Measurements from ENCODE around the gene KRT9.

The KRT9 gene

DNA sequence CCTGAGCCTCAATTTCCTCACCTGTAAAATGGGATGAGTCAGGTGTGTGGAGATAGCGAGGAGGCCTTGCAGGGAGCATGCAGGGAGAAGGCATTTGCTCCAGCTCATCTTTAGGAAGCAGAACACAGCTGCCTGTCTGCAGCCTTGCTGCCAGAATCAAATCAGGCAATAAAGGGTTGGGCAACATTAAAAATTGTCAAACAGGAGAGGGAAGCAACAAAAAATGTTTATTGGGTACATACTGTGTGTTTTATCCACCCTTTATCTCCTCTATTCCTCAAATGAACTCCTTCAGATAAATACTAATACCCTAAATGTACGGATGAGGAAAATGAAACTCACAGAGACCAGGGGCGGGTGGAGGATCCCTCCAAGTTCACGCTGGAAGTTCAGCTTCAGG is 28.5 kb upstream of the KRT9 start:
- H3K27me3 ChIP-seq (ENCODE audit: control insufficient read depth, insufficient read depth, low read length): no peaks in the 10 kb centered on the region
- WGBS (ENCODE audit: insufficient coverage, insufficient read length): no CpG with 5 or more reads among the region's 4 CpGs
- no peaks in the 10 kb centered on the region for H3K4me1 ChIP-seq (ENCODE audit: control insufficient read depth, insufficient read depth, low read length)
- no peak overlapping the region for H3K4me3 ChIP-seq (ENCODE audit: low read length)
- no peaks in the 10 kb centered on the region for H3K36me3 ChIP-seq (ENCODE audit: control insufficient read depth, insufficient read depth, low read length)
- no peak for DNase-seq (ENCODE audit: low read depth, low spot score)
- H3K27ac ChIP-seq (ENCODE audit: low read length): no peak overlapping the region
- no peaks in the 10 kb centered on the region for H3K9me3 ChIP-seq (ENCODE audit: control insufficient read depth, insufficient read depth, low read length)

DNA sequence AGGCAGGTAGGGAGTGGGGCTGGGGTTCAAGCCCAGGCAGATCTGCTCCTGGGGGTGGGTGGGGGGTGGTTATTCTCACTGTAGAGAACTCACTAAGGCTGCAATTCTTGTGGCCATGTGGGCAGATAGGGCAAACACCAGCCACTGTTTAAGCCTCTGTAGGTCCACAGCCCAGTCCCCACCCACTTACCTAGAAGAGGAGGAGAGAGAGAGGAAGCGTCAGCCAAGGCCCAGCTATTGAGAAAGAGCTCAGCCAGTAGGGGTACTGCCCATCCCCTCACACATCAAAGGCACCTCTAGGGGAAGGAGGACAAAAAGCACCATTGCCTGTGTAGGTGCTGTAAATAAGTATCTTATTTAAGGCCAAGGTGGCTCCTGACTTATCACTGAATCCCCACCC is 27.8 kb upstream of the KRT9 start:
- no CpG with 5 or more reads among the region's 1 CpG for WGBS (ENCODE audit: insufficient coverage, insufficient read length)
- Histone ChIP-seq H3K4me3 (ENCODE audit: low read length) (no peak overlapping the region), H3K27me3 (ENCODE audit: control insufficient read depth, insufficient read depth, low read length) (no peaks in the 10 kb centered on the region), H3K4me1 (ENCODE audit: control insufficient read depth, insufficient read depth, low read length) (no peaks in the 10 kb centered on the region), H3K27ac (ENCODE audit: low read length) (no peak overlapping the region), H3K9me3 (ENCODE audit: control insufficient read depth, insufficient read depth, low read length) (no peaks in the 10 kb centered on the region), H3K36me3 (ENCODE audit: control insufficient read depth, insufficient read depth, low read length) (no peaks in the 10 kb centered on the region)
- DNase-seq (ENCODE audit: low read depth, low spot score): no peak

- H3K27ac ChIP-seq (ENCODE audit: low read length): no peak overlapping the region
- no CpG with 5 or more reads among the region's 8 CpGs for WGBS (ENCODE audit: insufficient coverage, insufficient read length)
- no peak for DNase-seq (ENCODE audit: low read depth, low spot score)
- H3K27me3 ChIP-seq (ENCODE audit: control insufficient read depth, insufficient read depth, low read length): no peaks in the 10 kb centered on the region
- H3K9me3 ChIP-seq (ENCODE audit: control insufficient read depth, insufficient read depth, low read length): no peaks in the 10 kb centered on the region
- no peaks in the 10 kb centered on the region for H3K36me3 ChIP-seq (ENCODE audit: control insufficient read depth, insufficient read depth, low read length)
- H3K4me1 ChIP-seq (ENCODE audit: control insufficient read depth, insufficient read depth, low read length): no peaks in the 10 kb centered on the region
- H3K4me3 ChIP-seq (ENCODE audit: low read length): no peak overlapping the region
Measured at GRCh38 chr17:41595585-41595984, 23.7 kb upstream of the KRT9 start.

DNA sequence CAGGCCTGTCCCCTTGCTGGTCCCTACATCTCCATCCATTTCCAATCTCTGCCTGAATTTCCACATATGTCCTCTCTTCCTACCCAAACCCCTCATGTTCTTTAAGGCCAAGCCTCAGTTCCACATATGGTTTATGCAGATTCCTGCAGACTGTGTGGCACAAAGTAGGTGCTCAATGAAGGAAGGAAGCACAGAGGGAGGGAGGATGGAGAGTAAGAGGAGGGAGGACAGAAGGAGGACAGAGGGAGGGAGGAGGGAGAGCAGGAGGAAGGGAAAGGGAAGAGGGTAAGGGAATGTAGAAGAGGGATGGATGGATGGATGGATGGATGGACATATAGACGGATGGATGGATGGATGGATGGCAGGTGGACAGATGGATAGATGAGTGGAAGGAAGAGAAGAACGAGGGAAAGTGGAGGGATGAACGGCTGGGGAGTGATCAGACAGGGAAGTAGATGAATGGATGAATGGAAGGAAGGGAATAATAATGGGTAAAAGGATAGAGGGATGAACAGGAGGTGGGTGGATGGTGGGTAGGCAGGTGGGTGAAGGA is 22.6 kb upstream of the KRT9 start:
- Histone ChIP-seq H3K27ac (ENCODE audit: low read length) (no peak overlapping the region), H3K27me3 (ENCODE audit: control insufficient read depth, insufficient read depth, low read length) (no peaks in the 10 kb centered on the region), H3K4me1 (ENCODE audit: control insufficient read depth, insufficient read depth, low read length) (no peaks in the 10 kb centered on the region), H3K36me3 (ENCODE audit: control insufficient read depth, insufficient read depth, low read length) (no peaks in the 10 kb centered on the region), H3K4me3 (ENCODE audit: low read length) (no peak overlapping the region), H3K9me3 (ENCODE audit: control insufficient read depth, insufficient read depth, low read length) (no peaks in the 10 kb centered on the region)
- 100% methylated on average over 3 of the region's 3 CpGs for WGBS (ENCODE audit: insufficient coverage, insufficient read length)
- no peak for DNase-seq (ENCODE audit: low read depth, low spot score)

- no peak overlapping the region for H3K4me3 ChIP-seq (ENCODE audit: low read length)
- no peaks in the 10 kb centered on the region for H3K36me3 ChIP-seq (ENCODE audit: control insufficient read depth, insufficient read depth, low read length)
- no peaks in the 10 kb centered on the region for H3K27me3 ChIP-seq (ENCODE audit: control insufficient read depth, insufficient read depth, low read length)
- DNase-seq (ENCODE audit: low read depth, low spot score): no peak
- H3K27ac ChIP-seq (ENCODE audit: low read length): no peak overlapping the region
- H3K9me3 ChIP-seq (ENCODE audit: control insufficient read depth, insufficient read depth, low read length): no peaks in the 10 kb centered on the region
- no peaks in the 10 kb centered on the region for H3K4me1 ChIP-seq (ENCODE audit: control insufficient read depth, insufficient read depth, low read length)
- WGBS (ENCODE audit: insufficient coverage, insufficient read length): no CpG with 5 or more reads among the region's 8 CpGs
Measured at GRCh38 chr17:41593306-41593981, 21.6 kb upstream of the KRT9 start.

GRCh38 chr17:41592601-41593305 is 20.9 kb upstream of the KRT9 start:
- H3K4me3 ChIP-seq (ENCODE audit: low read length): no peak overlapping the region
- H3K4me1 ChIP-seq (ENCODE audit: control insufficient read depth, insufficient read depth, low read length): no peaks in the 10 kb centered on the region
- H3K9me3 ChIP-seq (ENCODE audit: control insufficient read depth, insufficient read depth, low read length): no peaks in the 10 kb centered on the region
- DNase-seq (ENCODE audit: low read depth, low spot score): no peak
- no peaks in the 10 kb centered on the region for H3K36me3 ChIP-seq (ENCODE audit: control insufficient read depth, insufficient read depth, low read length)
- H3K27me3 ChIP-seq (ENCODE audit: control insufficient read depth, insufficient read depth, low read length): no peaks in the 10 kb centered on the region
- WGBS (ENCODE audit: insufficient coverage, insufficient read length): no CpG with 5 or more reads among the region's 12 CpGs
- H3K27ac ChIP-seq (ENCODE audit: low read length): no peak overlapping the region

DNA sequence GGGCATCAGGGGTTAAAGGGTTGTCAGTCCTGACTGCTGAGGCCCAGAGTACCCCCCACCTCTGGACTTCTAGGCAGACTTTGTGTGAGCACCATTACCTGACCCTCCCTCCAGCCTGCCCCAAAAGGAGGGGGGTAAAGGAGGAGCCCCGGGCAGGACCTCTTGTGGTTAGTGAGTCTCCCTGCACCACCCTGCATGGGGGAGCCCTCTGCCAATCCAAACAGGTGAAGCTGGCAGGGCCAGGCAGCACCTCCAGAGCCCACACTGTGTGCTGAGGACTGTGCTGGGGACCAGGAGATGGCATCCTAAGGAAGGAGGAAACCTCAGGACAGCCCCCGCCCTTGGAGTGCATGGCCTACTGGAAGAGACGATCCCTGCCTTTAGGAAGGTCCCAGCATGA is 17.4 kb upstream of the KRT9 start:
- Histone ChIP-seq H3K36me3 (ENCODE audit: control insufficient read depth, insufficient read depth, low read length) (no peaks in the 10 kb centered on the region), H3K27ac (ENCODE audit: low read length) (no peak overlapping the region), H3K9me3 (ENCODE audit: control insufficient read depth, insufficient read depth, low read length) (no peaks in the 10 kb centered on the region), H3K27me3 (ENCODE audit: control insufficient read depth, insufficient read depth, low read length) (no peaks in the 10 kb centered on the region), H3K4me3 (ENCODE audit: low read length) (no peak overlapping the region), H3K4me1 (ENCODE audit: control insufficient read depth, insufficient read depth, low read length) (no peaks in the 10 kb centered on the region)
- DNase-seq (ENCODE audit: low read depth, low spot score): no peak
- no CpG with 5 or more reads among the region's 3 CpGs for WGBS (ENCODE audit: insufficient coverage, insufficient read length)

GRCh38 chr17:41588126-41588810 is 16.4 kb upstream of the KRT9 start:
- WGBS (ENCODE audit: insufficient coverage, insufficient read length): no CpG with 5 or more reads among the region's 8 CpGs
- no peak for DNase-seq (ENCODE audit: low read depth, low spot score)

GRCh38 chr17:41586863-41587495 is 15.1 kb upstream of the KRT9 start, which contains the start of gene KRT14:
Gene KRT14 (minus strand): TSS chr17:41586895. CDS start chr17:41586834, 61 bp downstream.
- Histone ChIP-seq H3K36me3 (ENCODE audit: control insufficient read depth, insufficient read depth, low read length) (no peaks in the 10 kb centered on the region), H3K4me1 (ENCODE audit: control insufficient read depth, insufficient read depth, low read length) (no peaks in the 10 kb centered on the region), H3K27me3 (ENCODE audit: control insufficient read depth, insufficient read depth, low read length) (no peaks in the 10 kb centered on the region), H3K27ac (ENCODE audit: low read length) (no peak within 1 kb of the TSS), H3K9me3 (ENCODE audit: control insufficient read depth, insufficient read depth, low read length) (no peaks in the 10 kb centered on the region), H3K4me3 (ENCODE audit: low read length) (no peak within 1 kb of the TSS)
- DNase-seq (ENCODE audit: low read depth, low spot score): no peak
- WGBS (ENCODE audit: insufficient coverage, insufficient read length): no CpG with 5 or more reads among the region's 15 CpGs

More at GRCh38 chr17:41588126-41588810, 16.4 kb upstream of the KRT9 start:
- H3K4me3 ChIP-seq (ENCODE audit: low read length): no peak overlapping the region
- no peak overlapping the region for H3K27ac ChIP-seq (ENCODE audit: low read length)
- no peaks in the 10 kb centered on the region for H3K36me3 ChIP-seq (ENCODE audit: control insufficient read depth, insufficient read depth, low read length)
- H3K27me3 ChIP-seq (ENCODE audit: control insufficient read depth, insufficient read depth, low read length): no peaks in the 10 kb centered on the region
- H3K4me1 ChIP-seq (ENCODE audit: control insufficient read depth, insufficient read depth, low read length): no peaks in the 10 kb centered on the region
- no peaks in the 10 kb centered on the region for H3K9me3 ChIP-seq (ENCODE audit: control insufficient read depth, insufficient read depth, low read length)

Measured in iPS DF 6.9 (cell line).